ENCODE measurements around the gene XG.

Gene XG

GRCh38 chrX:2823795-2824386 is 72.1 kb downstream of the XG start:
- DNase-seq, result no peak

DNA sequence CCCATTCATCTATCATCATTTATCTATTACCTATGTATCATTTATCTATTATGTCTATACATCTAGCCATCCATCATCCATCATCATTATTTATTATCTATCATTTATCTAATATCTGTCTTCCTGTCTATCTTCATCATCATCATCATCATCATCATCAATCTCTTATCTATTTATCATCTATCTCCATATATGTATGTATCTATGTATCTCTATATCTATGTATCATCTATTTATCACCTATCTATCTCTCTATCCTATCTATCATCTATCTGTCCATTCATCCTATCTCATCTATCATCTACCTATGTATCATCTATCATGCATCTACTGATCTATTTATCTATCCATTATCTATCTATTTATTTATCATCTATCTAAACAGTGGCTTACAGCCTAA is 73.0 kb downstream of the XG start:
- DNase-seq, result no peak

- DNase-seq, result no peak
Measured at GRCh38 chrX:2828344-2828958, 76.6 kb downstream of the XG start, which contains the start of gene GYG2. TSS of gene GYG2 (plus strand) at chrX:2828930. CDS start at chrX:2830189, 1,259 bp downstream.

DNA sequence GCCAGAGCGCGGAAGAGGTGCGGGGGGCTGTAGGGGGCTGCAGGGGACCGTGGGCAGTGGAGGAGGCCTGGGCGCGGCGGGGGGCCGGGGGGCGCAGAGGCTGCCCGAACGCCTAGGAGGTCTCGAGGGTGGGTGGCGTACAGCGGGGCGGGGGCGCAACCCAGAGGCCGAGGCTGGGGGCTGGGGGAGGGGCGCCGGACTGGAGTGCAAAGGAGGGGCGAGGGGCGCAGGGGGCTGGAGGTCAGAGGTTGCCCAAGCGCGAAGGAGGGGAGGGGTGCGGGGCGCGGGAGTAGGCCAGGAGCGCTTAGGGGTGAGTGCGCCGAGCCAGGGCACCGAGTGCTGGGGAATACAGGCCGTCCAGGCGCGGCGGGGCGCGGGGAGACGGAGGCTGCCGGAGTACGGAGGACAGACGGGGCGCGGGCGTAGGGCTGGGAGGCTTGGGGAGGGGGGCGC is 77.1 kb downstream of the XG start:
- DNase-seq, result no peak

DNA sequence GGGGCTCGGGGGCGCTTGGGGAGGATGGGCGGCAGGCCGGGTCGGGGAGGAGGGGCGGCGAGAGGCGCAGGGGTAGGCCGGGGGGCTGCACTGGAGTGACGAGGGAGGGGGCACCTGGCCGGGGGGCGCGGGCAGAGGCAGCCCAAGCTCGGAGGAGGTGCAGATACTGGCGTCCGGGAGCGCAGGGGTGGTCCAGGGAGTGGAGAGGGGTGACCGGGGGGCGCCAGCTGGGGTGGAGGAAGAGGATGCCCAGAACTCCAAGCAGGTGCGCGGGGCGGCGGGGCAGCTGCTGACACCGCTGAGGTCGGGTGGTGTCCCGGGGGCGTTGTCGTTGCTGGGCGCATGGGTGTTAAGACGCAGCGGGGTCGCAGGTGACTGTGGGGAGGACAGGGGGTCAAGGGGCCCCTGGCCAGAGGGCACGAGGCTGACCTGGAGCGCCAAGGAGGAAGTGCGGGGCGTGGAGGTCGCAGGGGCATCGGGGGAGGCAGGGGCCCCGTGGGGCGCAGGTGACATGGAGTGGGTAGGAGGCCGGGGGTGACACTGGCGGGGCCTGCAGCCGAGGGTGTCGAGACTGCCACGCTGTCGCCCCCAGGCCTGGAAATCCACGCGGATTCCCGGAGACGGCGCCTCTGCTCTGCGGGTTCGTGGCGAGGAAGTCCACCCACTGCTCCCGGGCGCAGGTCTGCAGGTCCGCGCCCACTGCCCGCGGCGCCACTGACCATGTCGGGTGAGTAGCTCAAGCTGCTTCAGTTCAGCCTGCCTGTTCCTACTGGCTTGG is 77.8 kb downstream of the XG start:
- no peak for DNase-seq

DNA sequence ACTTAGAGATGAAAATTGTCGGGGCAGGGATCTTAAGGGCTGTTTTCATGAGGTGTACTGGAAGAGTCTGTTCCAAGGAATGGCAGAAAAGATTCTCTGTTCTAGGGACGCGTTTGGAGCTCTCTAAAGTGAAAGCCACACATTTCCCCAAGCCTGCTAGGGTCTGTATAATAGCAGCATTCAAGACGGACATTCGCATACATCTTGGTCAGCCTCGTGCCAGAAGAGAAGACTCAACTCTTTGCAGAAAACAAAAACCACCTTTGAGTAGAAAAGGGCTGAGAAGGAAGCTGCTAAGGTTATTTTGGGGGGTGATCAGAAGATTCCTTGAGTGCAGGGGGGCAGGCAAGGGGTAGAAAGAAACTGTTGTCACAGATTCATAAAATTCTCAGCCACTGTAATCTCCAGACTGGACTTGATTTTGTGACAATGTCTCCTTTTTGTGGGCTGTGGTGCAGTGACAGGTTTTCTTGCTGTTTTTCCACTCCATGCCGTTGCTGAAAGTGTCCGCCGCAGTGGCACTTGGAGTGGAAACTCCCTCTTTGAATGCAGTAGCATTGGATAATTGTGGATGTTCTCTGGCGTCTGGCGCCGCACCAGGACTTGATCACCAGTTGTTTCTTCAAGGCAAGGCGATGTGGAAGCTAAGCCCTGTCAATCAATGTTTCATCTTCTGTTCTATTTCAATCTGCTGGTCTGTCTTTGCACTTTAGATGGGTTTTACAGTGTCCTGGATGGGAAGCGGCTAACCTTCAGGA is 79.8 kb downstream of the XG start:
- no peak for DNase-seq

- DNase-seq, result no peak
Measured at GRCh38 chrX:2837961-2838360, 86.1 kb downstream of the XG start.

DNA sequence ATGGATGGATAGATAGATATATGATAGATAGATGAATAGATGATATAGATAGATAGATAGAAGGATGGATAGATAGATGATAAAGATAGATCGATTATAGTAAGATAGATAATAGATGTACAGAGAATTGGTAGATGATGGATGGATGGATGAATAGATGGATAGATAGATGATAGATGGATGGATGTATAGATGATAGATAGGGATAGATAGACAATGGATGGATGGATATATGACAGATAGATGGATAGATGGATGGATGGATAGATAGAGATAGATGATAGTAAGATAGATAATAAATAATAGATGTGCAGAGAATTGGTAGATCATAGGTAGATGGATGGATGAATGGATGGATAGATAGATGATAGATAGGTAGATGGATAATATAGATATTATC is 89.1 kb downstream of the XG start:
- no peak for DNase-seq

DNA sequence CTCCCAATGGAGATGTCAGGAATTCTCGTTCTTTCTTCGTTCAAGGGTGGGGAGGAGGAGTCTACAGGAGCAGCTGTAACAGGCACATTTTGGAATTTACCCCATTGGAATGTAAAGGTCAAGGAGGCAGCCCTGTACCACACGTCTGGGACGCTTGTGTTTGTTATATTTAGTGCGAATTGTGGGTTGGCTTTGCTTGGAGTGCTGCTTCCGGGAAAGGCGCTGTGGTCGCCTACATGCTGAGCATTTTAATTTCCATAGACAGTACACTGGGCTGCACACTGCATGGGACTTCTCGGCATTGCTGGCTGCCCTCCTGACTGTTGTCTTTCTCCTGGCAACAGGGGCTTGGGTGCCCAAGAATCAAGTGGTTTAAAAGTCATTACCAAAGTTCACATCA is 89.7 kb downstream of the XG start:
- DNase-seq, result no peak

- no peak for DNase-seq
Measured at GRCh38 chrX:2846992-2847391, 95.2 kb downstream of the XG start.

DNA sequence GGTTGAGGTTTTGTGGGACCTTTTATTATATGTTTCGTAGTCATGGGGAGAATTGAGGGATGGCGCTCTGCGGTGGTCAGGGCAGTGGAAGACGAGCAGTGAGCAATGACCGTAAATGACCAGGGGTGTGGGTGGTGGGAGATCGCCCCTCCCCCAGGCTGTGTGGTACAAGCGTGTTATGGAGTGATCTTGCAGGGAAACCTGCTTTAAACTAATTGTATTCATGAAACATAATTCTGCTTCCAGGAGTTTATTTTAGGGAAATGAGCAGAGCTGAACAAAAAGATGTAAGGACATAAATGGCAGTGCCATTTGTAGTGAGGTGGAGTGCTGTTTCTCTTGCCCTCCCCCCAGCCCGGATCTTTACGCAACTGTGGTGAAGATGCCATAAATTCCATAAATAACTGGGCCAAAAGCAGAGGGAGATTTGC is 97.0 kb downstream of the XG start:
- no peak for DNase-seq

DNA sequence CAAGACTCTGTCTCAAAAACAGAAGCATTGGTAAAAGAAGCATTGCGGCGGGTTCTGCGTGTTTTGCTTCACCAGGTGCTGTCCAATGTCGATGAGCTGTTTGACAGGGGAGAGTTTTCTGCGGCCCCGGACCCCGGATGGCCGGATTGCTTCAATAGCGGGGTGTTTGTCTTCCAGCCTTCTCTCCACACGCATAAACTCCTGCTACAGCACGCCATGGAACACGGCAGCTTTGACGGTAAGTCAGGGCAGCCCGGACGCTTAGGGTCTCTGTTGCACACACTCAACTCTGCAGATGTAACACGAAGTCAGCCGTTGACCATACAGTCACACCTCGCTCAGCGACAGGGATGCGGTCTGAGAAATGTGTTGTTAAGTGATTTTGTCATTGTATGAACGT is 103.1 kb downstream of the XG start:
- DNase-seq, result no peak

DNA sequence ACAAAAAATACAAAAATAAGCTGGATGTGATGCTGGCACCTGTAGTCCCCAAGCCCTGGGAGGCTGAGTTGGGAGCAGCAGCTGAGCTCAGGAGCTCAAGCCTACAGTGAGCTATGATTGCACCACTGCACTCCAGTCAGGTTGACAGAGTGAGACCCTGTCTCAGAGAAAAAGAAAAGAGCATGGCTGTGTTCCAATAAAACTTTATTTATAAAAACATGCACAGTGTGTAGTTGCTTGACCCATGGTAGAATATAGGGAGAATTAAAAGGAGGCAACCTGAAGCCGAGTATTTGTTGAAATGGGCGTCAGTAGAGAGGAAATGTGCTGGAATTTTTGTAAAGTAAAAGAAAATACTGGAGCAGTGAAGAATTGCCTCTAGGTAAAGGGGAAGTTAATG is 103.9 kb downstream of the XG start:
- no peak for DNase-seq

GRCh38 chrX:2857566-2857965 is 105.7 kb downstream of the XG start:
- DNase-seq, result no peak

GRCh38 chrX:2859197-2859797 is 107.5 kb downstream of the XG start:
- DNase-seq, result no peak

DNA sequence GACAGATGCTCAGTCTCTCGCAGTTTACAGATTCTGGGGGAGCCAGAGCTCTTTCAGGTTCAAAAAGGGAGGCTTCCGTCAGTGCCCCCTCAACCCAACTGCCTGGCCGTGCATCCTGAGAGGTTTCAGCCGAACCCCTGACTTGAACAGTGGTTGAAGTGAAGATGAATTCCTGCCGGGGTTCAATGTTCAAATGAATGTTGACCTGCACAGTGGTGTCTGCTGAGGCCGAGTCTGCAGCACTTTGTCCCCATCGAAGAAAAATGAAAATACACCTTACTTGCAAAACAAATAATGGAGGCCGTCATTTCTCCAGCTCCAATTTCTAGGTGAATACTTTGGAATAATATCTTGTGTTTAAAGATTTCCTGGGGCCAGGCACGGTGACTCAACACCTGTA is 110.6 kb downstream of the XG start:
- DNase-seq, result no peak

GRCh38 chrX:2863646-2864045 is 111.8 kb downstream of the XG start:
- DNase-seq, result no peak
